ENCODE measurements around the gene PJVK. TPM values are rescaled to one million over a fixed set of nuclear protein-coding genes. Genes with fewer than 3 reads are reported as not detected.

PJVK gene
- total and polyA plus RNA-seq, 7 experiments from 2014 or later = 0.44 to 6.3 (median 3.1) TPM

- H3K4me1 Mint-ChIP-seq = peaks cover 27 to 51% (median 41%) of the 10 kb centered on the region in 7 donors
These were observed 28.1 kb downstream of the PJVK start for GRCh38 chr2:178479275-178479616.

DNA sequence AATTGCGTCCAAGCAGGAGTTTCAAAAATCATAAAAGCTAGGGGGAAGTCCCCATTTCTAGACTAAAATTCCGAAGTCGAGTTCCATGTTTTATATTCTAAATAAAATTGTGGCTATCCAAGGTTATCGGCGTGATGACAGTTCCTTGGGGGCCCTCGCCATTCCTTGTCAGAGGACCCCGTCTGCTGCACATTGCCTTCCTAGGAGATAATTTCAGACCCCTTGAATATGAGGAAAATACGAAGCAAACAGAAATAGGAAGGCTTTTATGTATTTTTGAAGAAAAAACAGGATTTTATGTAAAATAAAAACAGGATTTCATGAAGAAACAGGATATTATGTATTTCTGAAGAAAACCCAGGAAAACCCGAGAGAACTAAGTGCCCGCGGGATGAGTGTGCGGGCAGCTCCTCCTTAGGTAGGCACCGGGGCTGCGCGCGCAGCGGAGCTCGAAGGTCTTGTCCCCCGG, 28.6 kb downstream of the PJVK start:
- DNase-seq (peak in 1 of 9 donors; percentile 5), ATAC-seq (no peak)
- Histone ChIP-seq H3K9me3 (ENCODE audit: control insufficient read depth in 2 of 3, low read length in 3 of 3) (no peaks in the 10 kb centered on the region), H3K27ac (ENCODE audit: low read depth, low read length) (peak overlapping the region; percentile 80), H3K36me3 (ENCODE audit: control insufficient read depth in 2 of 3, insufficient read depth in 3 of 3, low read length in 3 of 3) (no peaks in the 10 kb centered on the region), H3K4me3 (ENCODE audit: low read length) (peak overlapping the region; percentile 71), H3K27me3 (ENCODE audit: control insufficient read depth in 2 of 2, insufficient read depth in 2 of 2, low read length in 2 of 2) (no peaks in the 10 kb centered on the region), H3K4me1 (ENCODE audit: control insufficient read depth in 2 of 2, insufficient read depth in 2 of 2, low read length in 2 of 2) (peaks cover 22 to 28% of the 10 kb centered on the region in 2 donors)
- no peaks in the 10 kb centered on the region for H3K9me3 Mint-ChIP-seq
- intact Hi-C loops (cut with micrococcal nuclease) = loop anchor here (1.0 to 5.0 kb wide), 7 partner anchors 15 to 1527 kb away; partner anchors contain the start of genes CWC22 (in 1 of the 2), HNRNPA3 (in 1 of the 2) and RBM45 (in 1 of the 2)
- ChIA-PET POLR2A (interaction anchor here (0.9 to 2.8 kb wide), 3 partner anchors 29 to 44 kb away, joined by 3 to 10 read pairs (median 6); partner anchors contain the start of genes PJVK and PRKRA), CTCF (no interaction called here)
- H3K4me1 Mint-ChIP-seq = peaks cover 30 to 57% (median 46%) of the 10 kb centered on the region in 7 donors
- peak overlapping the region; percentile 91 to 99 (median 98) for H3K27ac Mint-ChIP-seq
- peaks cover 0 to 2% (median 0%) of the 10 kb centered on the region in 5 donors for H3K36me3 Mint-ChIP-seq
- peak overlapping the region; percentile 94 to 100 (median 99) for H3K4me3 Mint-ChIP-seq
- H3K27me3 Mint-ChIP-seq = no peaks in the 10 kb centered on the region

More at GRCh38 chr2:178479275-178479616, 28.1 kb downstream of the PJVK start:
- ChIA-PET POLR2A (interaction anchor here (1.9 to 2.8 kb wide), 2 partner anchors 28 to 44 kb away, joined by 6 to 10 read pairs; partner anchors contain the start of genes PJVK and PRKRA), CTCF (interaction anchor here (0.5 kb wide), 1 partner anchor 29 kb away, joined by 3 read pairs; the partner anchor contains the start of gene PRKRA)
- Histone ChIP-seq H3K9me3 (ENCODE audit: control insufficient read depth in 2 of 3, low read length in 3 of 3) (no peaks in the 10 kb centered on the region), H3K27me3 (ENCODE audit: control insufficient read depth in 2 of 2, insufficient read depth in 2 of 2, low read length in 2 of 2) (no peaks in the 10 kb centered on the region), H3K36me3 (ENCODE audit: control insufficient read depth in 2 of 3, insufficient read depth in 3 of 3, low read length in 3 of 3) (no peaks in the 10 kb centered on the region), H3K27ac (ENCODE audit: low read depth, low read length) (peak overlapping the region; percentile 80), H3K4me1 (ENCODE audit: control insufficient read depth in 2 of 2, insufficient read depth in 2 of 2, low read length in 2 of 2) (peaks cover 22 to 28% of the 10 kb centered on the region in 2 donors), H3K4me3 (ENCODE audit: low read length) (peak overlapping the region; percentile 91)
- no peak for DNase-seq
- Mint-ChIP-seq H3K36me3 (peaks cover 0 to 2% (median 0%) of the 10 kb centered on the region in 5 donors), H3K9me3 (no peaks in the 10 kb centered on the region), H3K4me3 (peak overlapping the region; percentile 94 to 100 (median 99)), H3K27ac (peak overlapping the region; percentile 91 to 99 (median 98)), H3K27me3 (no peaks in the 10 kb centered on the region)
- ATAC-seq = no peak
- intact Hi-C loops (cut with micrococcal nuclease) = loop anchor here in 1 of 2 donors (1.0 to 2.0 kb wide), 4 partner anchors 44 to 1528 kb away; partner anchors contain the start of genes CWC22 and HNRNPA3

DNA sequence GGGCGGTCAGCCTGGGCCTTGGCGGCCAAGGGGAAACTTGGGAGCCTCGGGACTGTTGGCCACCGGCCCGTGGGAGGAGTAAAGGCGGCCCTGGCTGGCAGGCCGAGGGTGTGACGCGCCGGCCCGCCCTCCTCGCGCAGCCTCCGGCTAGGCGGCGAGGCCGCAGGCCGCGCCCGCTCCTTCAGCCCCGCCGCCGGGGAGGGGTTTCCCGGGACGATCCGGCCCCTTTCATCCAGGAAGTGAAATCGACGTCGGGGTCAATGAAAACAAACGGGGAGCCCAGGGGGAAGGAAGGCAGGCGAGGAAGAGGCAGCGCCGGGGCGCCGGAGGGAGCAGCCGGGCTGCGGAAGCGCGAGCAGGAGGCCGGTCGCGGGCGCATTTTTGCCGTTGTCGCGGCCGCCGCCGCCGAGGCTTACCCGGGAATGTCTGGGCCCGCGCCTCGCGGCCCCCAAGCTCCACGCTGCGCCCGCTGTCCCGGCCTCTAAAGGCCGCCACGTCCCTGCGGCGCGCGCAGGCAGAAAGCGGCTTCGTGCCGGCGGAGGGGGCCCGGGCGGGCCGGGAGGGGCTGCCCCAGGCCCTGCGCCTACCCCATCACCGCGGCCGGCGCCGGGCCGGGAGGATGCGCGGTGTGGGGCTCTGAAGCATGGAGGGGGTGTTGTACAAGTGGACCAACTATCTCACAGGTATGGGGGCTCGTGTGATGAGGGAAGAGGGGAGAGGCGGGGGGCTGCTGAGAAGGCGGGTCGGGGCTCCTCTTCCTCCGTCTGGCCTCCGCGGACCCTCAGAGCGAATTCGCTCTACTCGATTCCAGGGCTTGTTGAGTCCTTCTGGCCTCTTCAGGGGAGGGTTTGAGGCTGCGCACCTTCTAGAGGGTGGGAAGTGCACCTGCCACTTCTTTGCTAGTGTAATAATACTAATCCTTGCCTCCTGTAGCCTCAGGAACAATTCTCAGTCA, 29.3 kb downstream of the PJVK start, which contains the start of gene PLEKHA3:
TSS of gene PLEKHA3 (plus strand) at position 231 of the 955 bp plus-strand sequence. CDS start at position 644, 413 bp downstream.
- Histone ChIP-seq H3K4me1 (ENCODE audit: control insufficient read depth in 2 of 2, insufficient read depth in 2 of 2, low read length in 2 of 2) (peaks cover 22 to 28% of the 10 kb centered on the region in 2 donors), H3K4me3 (ENCODE audit: low read length) (peak within 1 kb of the TSS; percentile 91), H3K9me3 (ENCODE audit: control insufficient read depth in 2 of 3, low read length in 3 of 3) (no peaks in the 10 kb centered on the region), H3K27me3 (ENCODE audit: control insufficient read depth in 2 of 2, insufficient read depth in 2 of 2, low read length in 2 of 2) (no peaks in the 10 kb centered on the region), H3K36me3 (ENCODE audit: control insufficient read depth in 2 of 3, insufficient read depth in 3 of 3, low read length in 3 of 3) (no peaks in the 10 kb centered on the region), H3K27ac (ENCODE audit: low read depth, low read length) (peak within 1 kb of the TSS; percentile 80)
- peaks cover 30 to 63% (median 52%) of the 10 kb centered on the region in 7 donors for H3K4me1 Mint-ChIP-seq
- POLR2A ChIA-PET = interaction anchor here (0.6 to 2.8 kb wide), 4 partner anchors 29 to 43 kb away, joined by 3 to 10 read pairs (median 6); partner anchors contain the start of genes PJVK and PRKRA
- H3K9me3 Mint-ChIP-seq = no peaks in the 10 kb centered on the region
- H3K27me3 Mint-ChIP-seq = no peaks in the 10 kb centered on the region
- ATAC-seq = peak; percentile 73
- intact Hi-C loops (cut with micrococcal nuclease) = loop anchor here (1.0 to 5.0 kb wide), 4 partner anchors 9 to 368 kb away; partner anchors contain the start of gene RBM45 (in 1 of the 2)
- CTCF ChIA-PET = interaction anchor here (1.4 kb wide), 1 partner anchor 30 kb away, joined by 4 read pairs; the partner anchor contains the start of genes PJVK and PRKRA
- H3K4me3 Mint-ChIP-seq = peak within 1 kb of the TSS; percentile 94 to 100 (median 99)
- H3K36me3 Mint-ChIP-seq = peaks cover 0 to 3% (median 3%) of the 10 kb centered on the region in 5 donors
- peak; percentile 48 to 86 (median 59) for DNase-seq
- peak within 1 kb of the TSS; percentile 91 to 99 (median 98) for H3K27ac Mint-ChIP-seq

DNA sequence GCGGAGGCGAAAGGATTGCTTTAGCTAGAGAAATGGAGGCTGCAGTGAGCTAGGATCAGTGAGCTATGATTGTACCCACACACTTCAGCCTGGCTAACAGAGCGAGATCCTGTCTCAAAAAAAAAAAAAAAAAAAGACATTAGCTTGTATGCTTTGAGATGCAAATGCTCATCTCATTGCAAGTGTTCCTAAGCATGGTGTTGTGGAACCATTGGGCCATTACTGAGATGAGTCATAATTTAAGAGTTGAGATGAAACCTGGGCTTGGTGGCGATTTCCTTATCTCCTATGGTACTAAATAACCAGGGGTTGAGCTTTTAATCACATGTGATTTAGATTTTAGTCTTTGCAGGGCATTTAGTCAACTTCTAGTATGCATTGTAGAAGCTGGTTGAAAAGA, 31.3 kb downstream of the PJVK start:
- Mint-ChIP-seq H3K4me1 (peaks cover 38 to 75% (median 62%) of the 10 kb centered on the region in 7 donors), H3K4me3 (peak overlapping the region; percentile 52 to 100 (median 95)), H3K36me3 (peaks cover 11 to 18% (median 15%) of the 10 kb centered on the region in 5 donors), H3K27me3 (no peaks in the 10 kb centered on the region), H3K9me3 (no peaks in the 10 kb centered on the region), H3K27ac (peak overlapping the region in 1 of 9 donors; percentile 90)
- Histone ChIP-seq H3K27ac (ENCODE audit: low read depth, low read length) (no peak overlapping the region), H3K4me1 (ENCODE audit: control insufficient read depth in 2 of 2, insufficient read depth in 2 of 2, low read length in 2 of 2) (peaks cover 22 to 28% of the 10 kb centered on the region in 2 donors), H3K4me3 (ENCODE audit: low read length) (peak overlapping the region; percentile 10), H3K36me3 (ENCODE audit: control insufficient read depth in 2 of 3, insufficient read depth in 3 of 3, low read length in 3 of 3) (peaks cover 0 to 6% (median 0%) of the 10 kb centered on the region in 3 experiments), H3K9me3 (ENCODE audit: control insufficient read depth in 2 of 3, low read length in 3 of 3) (no peaks in the 10 kb centered on the region), H3K27me3 (ENCODE audit: control insufficient read depth in 2 of 2, insufficient read depth in 2 of 2, low read length in 2 of 2) (no peaks in the 10 kb centered on the region)
- ATAC-seq = no peak
- POLR2A ChIA-PET = interaction anchor here (0.6 to 2.1 kb wide), 3 partner anchors 31 to 218 kb away, joined by 3 to 8 read pairs (median 3); partner anchors contain the start of genes PJVK and PRKRA
- CTCF ChIA-PET = interaction anchor here (0.9 to 1.4 kb wide), 3 partner anchors 9 to 42 kb away, joined by 3 to 4 read pairs (median 3); partner anchors contain the start of genes PJVK and PRKRA
- intact Hi-C loops (cut with micrococcal nuclease) = loop anchor here in 1 of 2 donors (5.0 kb wide), 1 partner anchor 370 kb away; the partner anchor contains the start of gene RBM45
- DNase-seq = no peak

DNA sequence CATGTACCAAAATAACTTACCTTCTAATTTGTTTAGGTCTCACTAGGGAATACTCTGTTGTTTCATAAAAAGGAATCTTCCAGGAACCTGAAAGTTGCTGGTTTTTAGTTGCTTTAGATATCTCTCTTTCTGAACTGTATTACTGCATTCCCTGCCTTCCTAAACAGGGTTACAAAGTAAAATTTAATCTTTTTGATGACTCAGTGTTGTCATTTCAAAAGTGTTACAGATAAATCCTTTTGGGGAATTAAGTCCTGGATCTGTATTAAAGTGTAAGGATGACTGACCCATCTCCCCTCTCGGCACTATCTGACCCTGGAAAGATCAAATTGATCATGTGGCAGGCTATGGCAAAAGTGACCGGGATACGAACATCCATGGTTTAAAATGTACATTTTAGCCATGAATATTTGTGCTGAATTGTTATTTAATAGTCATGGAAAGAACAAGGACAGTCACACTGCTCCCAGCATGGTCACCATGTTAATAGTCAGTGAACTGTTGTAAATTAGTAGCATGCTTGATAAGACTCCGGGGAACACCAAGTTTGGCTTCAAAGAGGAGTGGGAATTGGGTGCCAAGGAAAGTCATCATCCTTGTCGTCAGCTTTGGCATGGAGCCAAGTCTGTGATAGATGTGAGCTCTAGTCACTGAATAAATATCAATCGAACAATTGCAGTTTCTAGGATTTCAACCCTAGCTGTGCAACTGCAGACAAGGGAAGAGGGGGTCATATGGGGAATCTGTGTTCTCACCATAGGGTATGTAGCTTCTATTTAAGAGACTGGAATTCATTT, 33.3 kb downstream of the PJVK start:
- DNase-seq (no peak), ATAC-seq (no peak)
- Histone ChIP-seq H3K4me3 (ENCODE audit: low read length) (no peak overlapping the region), H3K36me3 (ENCODE audit: control insufficient read depth in 2 of 3, insufficient read depth in 3 of 3, low read length in 3 of 3) (peaks cover 0 to 8% (median 0%) of the 10 kb centered on the region in 3 experiments), H3K4me1 (ENCODE audit: control insufficient read depth in 2 of 2, insufficient read depth in 2 of 2, low read length in 2 of 2) (peaks cover 18 to 24% of the 10 kb centered on the region in 2 donors), H3K27ac (ENCODE audit: low read depth, low read length) (no peak overlapping the region), H3K9me3 (ENCODE audit: control insufficient read depth in 2 of 3, low read length in 3 of 3) (no peaks in the 10 kb centered on the region), H3K27me3 (ENCODE audit: control insufficient read depth in 2 of 2, insufficient read depth in 2 of 2, low read length in 2 of 2) (no peaks in the 10 kb centered on the region)
- H3K4me1 Mint-ChIP-seq = peaks cover 45 to 75% (median 64%) of the 10 kb centered on the region in 7 donors
- POLR2A ChIA-PET = no interaction called here
- no peaks in the 10 kb centered on the region for H3K27me3 Mint-ChIP-seq
- peaks cover 17 to 34% (median 25%) of the 10 kb centered on the region in 5 donors for H3K36me3 Mint-ChIP-seq
- H3K4me3 Mint-ChIP-seq = no peak overlapping the region
- CTCF ChIA-PET = no interaction called here
- H3K9me3 Mint-ChIP-seq = no peaks in the 10 kb centered on the region
- intact Hi-C loops (cut with micrococcal nuclease) = loop anchor here in 1 of 2 donors (5.0 kb wide), 1 partner anchor 372 kb away; the partner anchor contains the start of gene RBM45
- H3K27ac Mint-ChIP-seq = peak overlapping the region in 1 of 9 donors; percentile 14
